GM12864 (cell line): Measurements from ENCODE around the gene HES1.

Source experiments
- DNase-seq: peaks from one replicate; pipeline ENCODE4 v3.0.0-alpha.2; 2011; ENCODE audit warnings: low read depth
- H3K4me3 ChIP-seq: 2 replicates; pipeline ENCODE4 v1.5.1; 2011; ENCODE audit warnings: mild to moderate bottlenecking, low read depth, low read length, control low read depth
- TF ChIP-seq, protein P1 (sequence below): IDR thresholded peaks from 2 replicates; pipeline ENCODE4 v1.5.1; 2011; ENCODE audit warnings: low read depth, mild to moderate bottlenecking, moderate library complexity, low read length, control low read depth, inconsistent platforms; ENCODE audit errors: missing control alignments

HES1 gene

DNA sequence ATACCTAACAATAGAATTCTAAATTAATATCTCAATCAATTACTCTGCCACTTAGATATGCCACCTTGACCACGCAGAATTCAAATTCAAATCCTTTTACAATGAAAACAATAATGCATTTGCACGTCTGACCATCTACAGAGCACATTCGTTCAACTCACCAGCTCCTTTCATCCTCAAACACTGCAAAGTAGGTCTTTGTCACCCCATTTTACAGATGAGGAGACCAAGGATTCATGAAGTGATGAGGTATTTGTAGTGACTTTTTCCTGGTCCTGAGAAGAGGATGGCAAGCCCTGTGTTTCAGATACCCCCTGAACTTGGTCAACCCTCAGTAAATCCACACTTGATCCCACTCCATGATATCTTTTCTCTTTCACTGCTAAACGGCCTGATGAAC, 42.2 kb downstream of the HES1 start:
- TF ChIP-seq, protein P1, sequence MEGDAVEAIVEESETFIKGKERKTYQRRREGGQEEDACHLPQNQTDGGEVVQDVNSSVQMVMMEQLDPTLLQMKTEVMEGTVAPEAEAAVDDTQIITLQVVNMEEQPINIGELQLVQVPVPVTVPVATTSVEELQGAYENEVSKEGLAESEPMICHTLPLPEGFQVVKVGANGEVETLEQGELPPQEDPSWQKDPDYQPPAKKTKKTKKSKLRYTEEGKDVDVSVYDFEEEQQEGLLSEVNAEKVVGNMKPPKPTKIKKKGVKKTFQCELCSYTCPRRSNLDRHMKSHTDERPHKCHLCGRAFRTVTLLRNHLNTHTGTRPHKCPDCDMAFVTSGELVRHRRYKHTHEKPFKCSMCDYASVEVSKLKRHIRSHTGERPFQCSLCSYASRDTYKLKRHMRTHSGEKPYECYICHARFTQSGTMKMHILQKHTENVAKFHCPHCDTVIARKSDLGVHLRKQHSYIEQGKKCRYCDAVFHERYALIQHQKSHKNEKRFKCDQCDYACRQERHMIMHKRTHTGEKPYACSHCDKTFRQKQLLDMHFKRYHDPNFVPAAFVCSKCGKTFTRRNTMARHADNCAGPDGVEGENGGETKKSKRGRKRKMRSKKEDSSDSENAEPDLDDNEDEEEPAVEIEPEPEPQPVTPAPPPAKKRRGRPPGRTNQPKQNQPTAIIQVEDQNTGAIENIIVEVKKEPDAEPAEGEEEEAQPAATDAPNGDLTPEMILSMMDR, result no peak
- DNase-seq, result no peak
- no peak overlapping the region for H3K4me3 ChIP-seq

DNA sequence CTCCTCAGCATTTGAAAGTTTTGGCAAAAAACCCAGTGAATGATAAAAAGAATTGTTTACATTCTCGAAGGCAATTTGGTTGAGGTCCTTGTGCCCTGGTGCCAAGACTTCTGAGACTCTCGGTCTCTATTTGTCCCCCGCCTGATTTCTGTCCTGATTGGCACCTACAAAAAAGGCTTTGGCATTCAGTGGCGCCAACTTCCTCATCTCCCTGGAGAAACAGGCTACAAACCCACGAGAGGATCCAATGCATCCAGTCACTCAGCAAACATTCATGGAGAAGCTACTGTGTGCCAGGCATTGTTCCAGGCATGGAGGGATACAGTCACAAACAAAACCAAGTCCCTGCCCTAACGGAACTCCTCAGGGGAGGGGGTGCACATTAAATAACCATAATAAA, 42.7 kb downstream of the HES1 start:
- TF ChIP-seq, protein P1, result no peak
- DNase-seq, result no peak
- no peak overlapping the region for H3K4me3 ChIP-seq

DNA sequence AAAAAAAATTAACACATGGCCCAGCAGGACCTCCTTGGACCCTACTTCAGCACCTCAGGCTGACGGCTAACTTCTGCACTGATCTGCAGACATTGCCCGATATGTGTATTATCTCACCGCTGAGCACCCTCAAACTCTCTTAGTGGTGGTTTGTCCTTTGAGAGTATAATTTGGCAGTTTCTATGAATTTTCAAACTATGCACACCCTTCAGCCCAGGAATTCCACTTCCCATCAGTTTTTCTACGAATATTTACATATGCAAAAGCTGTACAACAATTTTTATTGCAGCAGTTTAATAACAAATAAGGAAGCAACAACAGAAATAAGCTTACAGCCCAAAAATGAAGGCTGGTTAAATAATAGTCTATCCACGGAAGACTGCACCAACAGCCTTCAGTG, 44.6 kb downstream of the HES1 start:
- TF ChIP-seq, protein P1, result no peak
- no peak for DNase-seq
- no peak overlapping the region for H3K4me3 ChIP-seq

DNA sequence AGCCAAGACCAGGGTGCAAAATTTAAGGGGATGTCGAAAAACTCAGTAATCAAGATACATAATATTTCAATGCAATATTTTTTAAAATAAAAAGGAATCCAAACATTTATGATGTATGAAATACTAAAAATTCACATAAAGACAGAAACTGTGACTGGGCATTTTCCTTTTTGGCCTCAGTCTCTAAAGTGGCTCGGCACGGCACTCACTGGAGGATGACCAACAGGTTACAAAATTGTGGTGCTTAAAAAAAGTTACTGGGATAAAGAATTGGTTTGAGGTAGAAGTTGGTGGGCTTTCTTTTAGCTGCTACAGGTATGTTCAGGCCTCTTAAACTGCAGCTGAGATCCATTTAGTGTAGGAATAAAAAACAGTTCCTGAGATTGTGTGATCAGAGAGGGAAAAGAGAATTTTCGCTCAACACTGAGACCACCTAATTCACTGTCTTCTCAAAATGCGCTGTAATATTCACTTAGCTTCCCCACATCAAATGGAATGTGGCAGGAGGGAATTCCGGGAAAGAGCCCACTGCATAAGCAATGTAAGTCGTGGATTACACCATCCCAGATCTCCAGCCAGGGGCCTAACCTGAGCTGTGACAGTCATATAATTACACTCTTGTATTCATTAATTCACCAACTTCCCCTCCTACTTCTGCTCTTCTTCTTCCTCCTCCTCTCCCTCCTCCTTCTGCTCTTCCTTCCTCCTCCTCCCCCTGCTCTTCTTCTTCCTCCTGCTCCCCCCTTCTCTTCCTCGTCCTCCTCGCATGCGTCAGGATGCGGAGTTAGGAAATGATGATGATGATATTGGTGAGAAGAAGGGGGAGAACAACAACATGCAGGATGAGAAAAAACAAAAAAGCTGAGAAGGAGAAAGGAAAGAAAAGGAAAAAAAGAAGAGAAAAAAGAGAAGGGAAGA, 45.9 kb downstream of the HES1 start:
- DNase-seq, result no peak
- no peak overlapping the region for H3K4me3 ChIP-seq
- TF ChIP-seq, protein P1, result no peak

DNA sequence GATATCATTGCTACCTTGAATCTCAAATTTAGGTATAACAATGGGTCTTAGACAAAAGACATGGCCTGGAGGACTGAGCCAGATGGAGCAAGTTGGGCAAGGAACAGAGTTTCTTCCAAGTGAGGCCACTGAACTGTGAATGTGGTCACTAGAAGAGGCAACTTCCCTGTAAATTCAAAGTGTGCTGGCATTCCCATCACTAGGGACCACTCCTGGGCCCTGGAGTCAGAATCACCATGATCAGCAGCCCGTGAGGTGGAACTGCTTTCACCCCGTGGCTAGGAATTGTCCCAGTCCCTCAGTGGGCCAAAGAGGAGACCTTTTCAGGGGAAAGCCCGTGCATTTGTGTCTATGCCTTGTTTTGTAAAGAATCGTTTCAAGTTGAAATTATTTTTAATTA, 47.3 kb downstream of the HES1 start:
- no peak for DNase-seq
- TF ChIP-seq, protein P1, result no peak
- H3K4me3 ChIP-seq, result no peak overlapping the region

DNA sequence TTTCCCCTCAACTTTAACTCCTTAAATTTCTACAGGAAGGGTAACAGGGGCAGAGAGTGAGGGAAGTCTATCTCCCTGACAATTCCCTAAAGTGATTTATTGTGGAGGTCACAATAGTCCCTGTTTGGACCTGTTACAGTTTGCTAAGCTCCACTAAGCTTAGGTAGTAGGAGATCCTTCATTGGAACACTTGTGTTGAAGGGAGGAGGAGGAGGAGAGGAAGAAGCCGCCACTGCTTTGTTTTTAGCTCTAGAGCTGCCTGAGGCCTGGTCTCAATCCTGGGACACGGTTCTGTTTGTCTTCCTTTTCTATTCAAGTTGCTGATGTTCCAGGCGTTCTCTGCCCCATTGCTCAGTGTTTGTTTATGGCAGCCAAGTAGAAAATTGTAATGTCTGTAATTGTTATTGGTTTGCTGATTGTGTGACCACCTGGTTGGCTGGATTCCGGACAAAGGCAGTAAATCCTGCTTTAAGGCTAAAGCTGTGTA, 48.4 kb downstream of the HES1 start:
- H3K4me3 ChIP-seq, result no peak overlapping the region
- no peak for DNase-seq
- TF ChIP-seq, protein P1, result no peak
